HG02763 (cell line): ENCODE data around the gene DNAJC11.

Experiments used
- ATAC-seq: cut with Tn5 transposase; IDR thresholded peaks from one replicate; pipeline ENCODE4 v1.9.1; 2021; ENCODE audit warnings: mild to moderate bottlenecking, moderate library complexity; ENCODE audit not compliant: unreplicated experiment

The DNAJC11 gene

GRCh38 chr1:6588128-6588892, 113.3 kb downstream of the DNAJC11 start:
- no peak for ATAC-seq

GRCh38 chr1:6587261-6588005, 114.2 kb downstream of the DNAJC11 start:
- ATAC-seq, result no peak

GRCh38 chr1:6586404-6586816, 115.2 kb downstream of the DNAJC11 start:
- ATAC-seq, result no peak

- ATAC-seq, result no peak
These were observed 115.8 kb downstream of the DNAJC11 start for GRCh38 chr1:6585841-6586240.

GRCh38 chr1:6585081-6585722, 116.4 kb downstream of the DNAJC11 start:
- ATAC-seq, result no peak
